Measurements from ENCODE around the gene AATK. TPM values are rescaled to one million over a fixed set of nuclear protein-coding genes. Genes with fewer than 3 reads are reported as not detected.

AATK gene
- total and polyA plus RNA-seq, 2 of the 13 experiments (the other 11 are each of a cell fraction or from before 2014, with no cell fraction given) = 2.9 to 8.4 TPM

GRCh38 chr17:81164371-81165245 is 1.4 kb downstream of the AATK start (continued):
- no peak for TF ChIP-seq BCLAF1 (IDR thresholded peaks at IDR 0.05)
- no peak; the same call in 1 of the 2 replicates for TF ChIP-seq HIVEP1 (CRISPR knock-in tag; IDR thresholded peaks at IDR 0.05)
- TF ChIP-seq THAP8 (CRISPR knock-in tag; IDR thresholded peaks at IDR 0.05; ENCODE audit: borderline replicate concordance) = no peak
- 0 out of 2 replicates have a peak, but pooled peaks have one; percentile 70 for TF ChIP-seq TSC22D2 (CRISPR knock-in tag; IDR thresholded peaks at IDR 0.05; ENCODE audit: borderline replicate concordance)
- no peak for TF ChIP-seq SRSF4 (IDR thresholded peaks at IDR 0.05; ENCODE audit: low read depth, low read length, poor library complexity, severe bottlenecking)
- no peak; the same call in 1 of the 2 replicates for TF ChIP-seq GMEB2 (CRISPR knock-in tag; IDR thresholded peaks at IDR 0.05; ENCODE audit: low read depth)
- TF ChIP-seq HMGXB4 (CRISPR knock-in tag; IDR thresholded peaks at IDR 0.05; ENCODE audit: borderline replicate concordance in 1 of 2, low read depth in 1 of 2) = no peak
- no peak for TF ChIP-seq ZNF83 (CRISPR knock-in tag; IDR thresholded peaks at IDR 0.05; ENCODE audit: borderline replicate concordance)

All from HepG2 (cell line).